ENCODE measurements around the gene CS.
"Not testable (repeated sequence)": the region's sequence is repeated elsewhere in the genome, so short reads cannot be mapped to it uniquely, and the experiment has no call there.

The CS gene

GRCh38 chr12:56274299-56274698, 25.8 kb downstream of the CS start:
- WGBS = 90% methylated on average over 2 of the region's 2 CpGs
- Histone ChIP-seq H3K9me3 (ENCODE audit: insufficient read depth, low read depth, low read length) (no peaks in the 10 kb centered on the region), H3K27me3 (ENCODE audit: insufficient read depth, low read length) (no peaks in the 10 kb centered on the region), H3K36me3 (ENCODE audit: insufficient read depth, low read length) (peaks cover 89% of the 10 kb centered on the region), H3K9ac (ENCODE audit: low read depth, low read length) (no peak overlapping the region), H3K4me3 (ENCODE audit: low read length) (no peak overlapping the region), H3K27ac (ENCODE audit: low read depth, low read length) (no peak overlapping the region), H3K4me1 (ENCODE audit: insufficient read depth, low read length) (no peaks in the 10 kb centered on the region)

- not testable (repeated sequence) for H3K9me3 ChIP-seq (ENCODE audit: insufficient read depth, low read depth, low read length); H3K27me3 ChIP-seq (ENCODE audit: insufficient read depth, low read length); H3K27ac ChIP-seq (ENCODE audit: low read depth, low read length); H3K9ac ChIP-seq (ENCODE audit: low read depth, low read length); H3K4me3 ChIP-seq (ENCODE audit: low read length); H3K4me1 ChIP-seq (ENCODE audit: insufficient read depth, low read length)
- WGBS = 95% methylated on average over 1 of the region's 2 CpGs
- peaks cover 75% of the 10 kb centered on the region for H3K36me3 ChIP-seq (ENCODE audit: insufficient read depth, low read length)
Measured at GRCh38 chr12:56272468-56272867, 27.7 kb downstream of the CS start.

- WGBS = 56% methylated on average over 1 of the region's 1 CpG
- peaks cover 65% of the 10 kb centered on the region for H3K36me3 ChIP-seq (ENCODE audit: insufficient read depth, low read length)
Measured at GRCh38 chr12:56271031-56271430, 29.1 kb downstream of the CS start.

GRCh38 chr12:56267443-56268071, 32.6 kb downstream of the CS start:
- H3K9ac ChIP-seq (ENCODE audit: low read depth, low read length) = peak overlapping the region; percentile 41
- peak overlapping the region; percentile 84 for H3K4me3 ChIP-seq (ENCODE audit: low read length)
- H3K27ac ChIP-seq (ENCODE audit: low read depth, low read length) = peak overlapping the region; percentile 92; the same call in 1 of the 2 replicates
- no peaks in the 10 kb centered on the region for H3K9me3 ChIP-seq (ENCODE audit: insufficient read depth, low read depth, low read length)
- H3K27me3 ChIP-seq (ENCODE audit: insufficient read depth, low read length) = no peaks in the 10 kb centered on the region
- peaks cover 32% of the 10 kb centered on the region for H3K36me3 ChIP-seq (ENCODE audit: insufficient read depth, low read length)
- WGBS = 26% methylated on average over 21 of the region's 21 CpGs
- H3K4me1 ChIP-seq (ENCODE audit: insufficient read depth, low read length) = peaks cover 4% of the 10 kb centered on the region

More at GRCh38 chr12:56271031-56271430, 29.1 kb downstream of the CS start:
- H3K27me3 ChIP-seq (ENCODE audit: insufficient read depth, low read length) = no peaks in the 10 kb centered on the region
- H3K9ac ChIP-seq (ENCODE audit: low read depth, low read length) = no peak overlapping the region
- no peak overlapping the region for H3K4me3 ChIP-seq (ENCODE audit: low read length)
- peaks cover 4% of the 10 kb centered on the region for H3K4me1 ChIP-seq (ENCODE audit: insufficient read depth, low read length)
- no peak overlapping the region for H3K27ac ChIP-seq (ENCODE audit: low read depth, low read length)
- no peaks in the 10 kb centered on the region for H3K9me3 ChIP-seq (ENCODE audit: insufficient read depth, low read depth, low read length)

- Histone ChIP-seq H3K9me3 (ENCODE audit: insufficient read depth, low read depth, low read length) (no peaks in the 10 kb centered on the region), H3K27ac (ENCODE audit: low read depth, low read length) (peak within 1 kb of the TSS; percentile 92), H3K27me3 (ENCODE audit: insufficient read depth, low read length) (no peaks in the 10 kb centered on the region), H3K4me3 (ENCODE audit: low read length) (peak within 1 kb of the TSS; percentile 84), H3K9ac (ENCODE audit: low read depth, low read length) (peak within 1 kb of the TSS; percentile 90), H3K36me3 (ENCODE audit: insufficient read depth, low read length) (peaks cover 26% of the 10 kb centered on the region), H3K4me1 (ENCODE audit: insufficient read depth, low read length) (peaks cover 4% of the 10 kb centered on the region)
- under 1% methylated on average over 68 of the region's 68 CpGs for WGBS
Measured at GRCh38 chr12:56266693-56267442, 33.3 kb downstream of the CS start, which contains the start of gene COQ10A. TSS of gene COQ10A (plus strand) at chr12:56266942. CDS start at chr12:56267119, 177 bp downstream.

GRCh38 chr12:56266068-56266692, 34.0 kb downstream of the CS start:
- Histone ChIP-seq H3K9ac (ENCODE audit: low read depth, low read length) (peak overlapping the region; percentile 90; the same call in 1 of the 2 replicates), H3K36me3 (ENCODE audit: insufficient read depth, low read length) (peaks cover 19% of the 10 kb centered on the region), H3K4me3 (ENCODE audit: low read length) (peak overlapping the region; percentile 84)
- WGBS = 67% methylated on average over 14 of the region's 16 CpGs
- H3K9me3 ChIP-seq (ENCODE audit: insufficient read depth, low read depth, low read length); H3K4me1 ChIP-seq (ENCODE audit: insufficient read depth, low read length); H3K27me3 ChIP-seq (ENCODE audit: insufficient read depth, low read length); H3K27ac ChIP-seq (ENCODE audit: low read depth, low read length): not testable (repeated sequence)

- WGBS = 95% methylated on average over 7 of the region's 7 CpGs
- H3K27me3 ChIP-seq (ENCODE audit: insufficient read depth, low read length); H3K27ac ChIP-seq (ENCODE audit: low read depth, low read length); H3K4me1 ChIP-seq (ENCODE audit: insufficient read depth, low read length); H3K4me3 ChIP-seq (ENCODE audit: low read length); H3K9ac ChIP-seq (ENCODE audit: low read depth, low read length); H3K9me3 ChIP-seq (ENCODE audit: insufficient read depth, low read depth, low read length); H3K36me3 ChIP-seq (ENCODE audit: insufficient read depth, low read length): not testable (repeated sequence)
Measured at GRCh38 chr12:56262955-56263354, 37.2 kb downstream of the CS start.

GRCh38 chr12:56261503-56262232, 38.5 kb downstream of the CS start:
- Histone ChIP-seq H3K4me3 (ENCODE audit: low read length) (no peak overlapping the region), H3K9me3 (ENCODE audit: insufficient read depth, low read depth, low read length) (no peaks in the 10 kb centered on the region), H3K27me3 (ENCODE audit: insufficient read depth, low read length) (no peaks in the 10 kb centered on the region), H3K36me3 (ENCODE audit: insufficient read depth, low read length) (peaks cover 3% of the 10 kb centered on the region; the same call in 1 of the 2 replicates), H3K4me1 (ENCODE audit: insufficient read depth, low read length) (peaks cover 10% of the 10 kb centered on the region), H3K9ac (ENCODE audit: low read depth, low read length) (no peak overlapping the region), H3K27ac (ENCODE audit: low read depth, low read length) (no peak overlapping the region)
- 87% methylated on average over 5 of the region's 5 CpGs for WGBS

- Histone ChIP-seq H3K9me3 (ENCODE audit: insufficient read depth, low read depth, low read length) (no peaks in the 10 kb centered on the region), H3K4me1 (ENCODE audit: insufficient read depth, low read length) (peaks cover 17% of the 10 kb centered on the region), H3K27me3 (ENCODE audit: insufficient read depth, low read length) (no peaks in the 10 kb centered on the region), H3K27ac (ENCODE audit: low read depth, low read length) (no peak overlapping the region), H3K4me3 (ENCODE audit: low read length) (no peak overlapping the region), H3K9ac (ENCODE audit: low read depth, low read length) (no peak overlapping the region), H3K36me3 (ENCODE audit: insufficient read depth, low read length) (peaks cover 9% of the 10 kb centered on the region)
- 94% methylated on average over 3 of the region's 3 CpGs for WGBS
Measured at GRCh38 chr12:56260921-56261320, 39.2 kb downstream of the CS start.

- no peaks in the 10 kb centered on the region for H3K27me3 ChIP-seq (ENCODE audit: insufficient read depth, low read length)
- H3K9me3 ChIP-seq (ENCODE audit: insufficient read depth, low read depth, low read length) = no peaks in the 10 kb centered on the region
- peaks cover 15% of the 10 kb centered on the region for H3K36me3 ChIP-seq (ENCODE audit: insufficient read depth, low read length)
- no peak overlapping the region for H3K27ac ChIP-seq (ENCODE audit: low read depth, low read length)
- H3K4me1 ChIP-seq (ENCODE audit: insufficient read depth, low read length) = peaks cover 18% of the 10 kb centered on the region
- H3K4me3 ChIP-seq (ENCODE audit: low read length) = no peak overlapping the region
- WGBS = 88% methylated on average over 8 of the region's 8 CpGs
- H3K9ac ChIP-seq (ENCODE audit: low read depth, low read length) = no peak overlapping the region
Measured at GRCh38 chr12:56260380-56260779, 39.8 kb downstream of the CS start.

GRCh38 chr12:56258820-56259183, 41.3 kb downstream of the CS start:
- peak overlapping the region; percentile 98 for H3K4me3 ChIP-seq (ENCODE audit: low read length)
- H3K27me3 ChIP-seq (ENCODE audit: insufficient read depth, low read length) = no peaks in the 10 kb centered on the region
- no peaks in the 10 kb centered on the region for H3K9me3 ChIP-seq (ENCODE audit: insufficient read depth, low read depth, low read length)
- peaks cover 18% of the 10 kb centered on the region for H3K4me1 ChIP-seq (ENCODE audit: insufficient read depth, low read length)
- H3K27ac ChIP-seq (ENCODE audit: low read depth, low read length) = peak overlapping the region; percentile 37; the same call in 1 of the 2 replicates
- 35% methylated on average over 9 of the region's 9 CpGs for WGBS
- H3K36me3 ChIP-seq (ENCODE audit: insufficient read depth, low read length) = peaks cover 29% of the 10 kb centered on the region
- H3K9ac ChIP-seq (ENCODE audit: low read depth, low read length) = peak overlapping the region; percentile 87

Measured in HUES64 (cell line).